ENCODE measurements around the gene PID1.

Gene PID1

GRCh38 chr2:229261076-229261475, 10.0 kb downstream of the PID1 start:
- no peak for DNase-seq

GRCh38 chr2:229257985-229258384, 13.1 kb downstream of the PID1 start:
- DNase-seq, result peak in 2 of 3 donors; percentile 51 to 56

- DNase-seq, result peak; percentile 32 to 58 (median 56)
These were observed 14.7 kb downstream of the PID1 start for GRCh38 chr2:229256376-229256775.

- DNase-seq, result no peak
These were observed 16.9 kb downstream of the PID1 start for GRCh38 chr2:229254206-229254605.

- DNase-seq, result no peak
These were observed 18.1 kb downstream of the PID1 start for GRCh38 chr2:229252996-229253395.

- no peak for DNase-seq
These were observed 18.8 kb downstream of the PID1 start for GRCh38 chr2:229252280-229252679.

GRCh38 chr2:229249536-229249935, 21.6 kb downstream of the PID1 start:
- DNase-seq, result no peak

- no peak for DNase-seq
These were observed 24.8 kb downstream of the PID1 start for GRCh38 chr2:229246334-229246733.

GRCh38 chr2:229244975-229245374, 26.1 kb downstream of the PID1 start:
- no peak for DNase-seq

GRCh38 chr2:229243890-229244560, 27.1 kb downstream of the PID1 start:
- no peak for DNase-seq

GRCh38 chr2:229240984-229241491, 30.0 kb downstream of the PID1 start:
- peak in 1 of 3 donors; percentile 16 for DNase-seq

GRCh38 chr2:229239021-229239420, 32.1 kb downstream of the PID1 start:
- DNase-seq, result no peak

- DNase-seq, result no peak
These were observed 33.8 kb downstream of the PID1 start for GRCh38 chr2:229237270-229237669.

GRCh38 chr2:229235131-229235914, 35.8 kb downstream of the PID1 start:
- no peak for DNase-seq

- no peak for DNase-seq
These were observed 39.2 kb downstream of the PID1 start for GRCh38 chr2:229231885-229232284.

- DNase-seq, result no peak
These were observed 39.7 kb downstream of the PID1 start for GRCh38 chr2:229231328-229231868.

GRCh38 chr2:229230911-229231310, 40.2 kb downstream of the PID1 start:
- DNase-seq, result no peak

GRCh38 chr2:229230256-229230655, 40.8 kb downstream of the PID1 start:
- no peak for DNase-seq

GRCh38 chr2:229226382-229226781, 44.7 kb downstream of the PID1 start:
- no peak for DNase-seq

GRCh38 chr2:229223107-229223506, 48.0 kb downstream of the PID1 start:
- no peak for DNase-seq

- DNase-seq, result no peak
These were observed 49.4 kb downstream of the PID1 start for GRCh38 chr2:229221641-229222040.

- DNase-seq, result no peak
These were observed 50.8 kb downstream of the PID1 start for GRCh38 chr2:229220254-229220653.

GRCh38 chr2:229218329-229218921, 52.7 kb downstream of the PID1 start:
- DNase-seq, result no peak

- DNase-seq, result no peak
These were observed 58.8 kb downstream of the PID1 start for GRCh38 chr2:229212241-229212640.

Data from suppressor macrophage treated with lipopolysaccharide for 1 hour (primary cell).